Umbilical cord (tissue), 2 donors: ENCODE data around the gene PHKG2. TPM values are rescaled to one million over a fixed set of nuclear protein-coding genes. Genes with fewer than 3 reads are reported as not detected.

ENCODE experiments used
- DNase-seq: peaks from one replicate; pipeline ENCODE4 v3.0.0-alpha.2; 2015; ENCODE audit warnings: low spot score
- total RNA-seq: library from RNA; depleted of rRNA; stranded (reverse); fragments of >200 nt; gene quantifications from one replicate; pipeline ENCODE4 v1.2.3, GENCODE V29; 2014; ENCODE audit warnings: low replicate concordance; ENCODE audit not compliant: insufficient read depth

PHKG2 gene
- total RNA-seq, 1 donor from 2014 or later = 5.5 TPM

GRCh38 chr16:30728321-30728720, 19.9 kb upstream of the PHKG2 start:
- DNase-seq = no peak

GRCh38 chr16:30728899-30729672, 19.1 kb upstream of the PHKG2 start:
- DNase-seq = no peak

GRCh38 chr16:30731411-30731810, 16.8 kb upstream of the PHKG2 start:
- DNase-seq = no peak

- no peak for DNase-seq
Observed at GRCh38 chr16:30736995-30737793, 11.0 kb upstream of the PHKG2 start.

- no peak for DNase-seq
Observed at GRCh38 chr16:30737794-30738648, 10.2 kb upstream of the PHKG2 start.

- no peak for DNase-seq
Observed at GRCh38 chr16:30738984-30739951, 9.0 kb upstream of the PHKG2 start.

GRCh38 chr16:30740364-30741251, 7.6 kb upstream of the PHKG2 start:
- DNase-seq = peak; percentile 64

GRCh38 chr16:30741461-30741914, 6.7 kb upstream of the PHKG2 start:
- DNase-seq = peak; percentile 70

GRCh38 chr16:30743716-30744115, 4.5 kb upstream of the PHKG2 start:
- no peak for DNase-seq

- no peak for DNase-seq
Observed at GRCh38 chr16:30744183-30744582, 4.0 kb upstream of the PHKG2 start.

- no peak for DNase-seq
Observed at GRCh38 chr16:30745082-30745481, 3.1 kb upstream of the PHKG2 start.

GRCh38 chr16:30746638-30747175, 1.5 kb upstream of the PHKG2 start:
- DNase-seq = no peak

- DNase-seq = peak; percentile 75
Observed at GRCh38 chr16:30747331-30747730, 894 bp upstream of the PHKG2 start.

GRCh38 chr16:30748634-30749445, 615 bp downstream of the PHKG2 start:
- DNase-seq = peak; percentile 30

- peak; percentile 81 for DNase-seq
Observed at GRCh38 chr16:30750201-30750600, 2.0 kb downstream of the PHKG2 start.

- DNase-seq = no peak
Observed at GRCh38 chr16:30750876-30751465, 2.7 kb downstream of the PHKG2 start.

GRCh38 chr16:30753596-30753995, 5.4 kb downstream of the PHKG2 start:
- DNase-seq = no peak
